ENCODE measurements around the gene DNAJC1. TPM values are rescaled to one million over a fixed set of nuclear protein-coding genes. Genes with fewer than 3 reads are reported as not detected.

The DNAJC1 gene
- polyA plus RNA-seq, 5 donors = 29.6 to 38.2 (median 30.4) TPM

GRCh38 chr10:21776883-21777282, 226.6 kb downstream of the DNAJC1 start:
- DNase-seq = no peak

- DNase-seq = no peak
Observed at GRCh38 chr10:21771219-21771618, 232.3 kb downstream of the DNAJC1 start.

- no peak for DNase-seq
Observed at GRCh38 chr10:21769041-21769440, 234.5 kb downstream of the DNAJC1 start.

- peak; percentile 33 to 39 for DNase-seq
Observed at GRCh38 chr10:21764466-21765189, 238.9 kb downstream of the DNAJC1 start.

- DNase-seq = no peak
Observed at GRCh38 chr10:21760332-21760731, 243.2 kb downstream of the DNAJC1 start.

GRCh38 chr10:21759232-21759631, 244.3 kb downstream of the DNAJC1 start:
- DNase-seq = no peak

- DNase-seq = no peak
Observed at GRCh38 chr10:21758696-21759095, 244.8 kb downstream of the DNAJC1 start.

GRCh38 chr10:21758239-21758638, 245.3 kb downstream of the DNAJC1 start:
- no peak for DNase-seq

GRCh38 chr10:21757185-21757901, 246.2 kb downstream of the DNAJC1 start:
- peak; percentile 72 to 76 for DNase-seq

- no peak for DNase-seq
Observed at GRCh38 chr10:21756707-21757106, 246.8 kb downstream of the DNAJC1 start.

GRCh38 chr10:21754410-21755011, 249.0 kb downstream of the DNAJC1 start:
- DNase-seq = no peak

GRCh38 chr10:21753497-21754270, 249.8 kb downstream of the DNAJC1 start:
- no peak for DNase-seq

GRCh38 chr10:21751341-21752310, 251.9 kb downstream of the DNAJC1 start:
- DNase-seq = no peak

GRCh38 chr10:21750424-21750823, 253.1 kb downstream of the DNAJC1 start:
- DNase-seq = no peak

- DNase-seq = no peak
Observed at GRCh38 chr10:21749788-21750187, 253.7 kb downstream of the DNAJC1 start.

GRCh38 chr10:21747809-21748208, 255.7 kb downstream of the DNAJC1 start:
- no peak for DNase-seq

GRCh38 chr10:21746118-21746517, 257.4 kb downstream of the DNAJC1 start:
- no peak for DNase-seq

- no peak for DNase-seq
Observed at GRCh38 chr10:21744223-21744622, 259.3 kb downstream of the DNAJC1 start.

- DNase-seq = no peak
Observed at GRCh38 chr10:21742740-21743412, 260.7 kb downstream of the DNAJC1 start.

GRCh38 chr10:21740989-21741388, 262.5 kb downstream of the DNAJC1 start:
- no peak for DNase-seq
